Neural progenitor cell (in vitro differentiated cells): ENCODE results near the gene MOGAT1. TPM values are rescaled to one million over a fixed set of nuclear protein-coding genes. Genes with fewer than 3 reads are reported as not detected.

Experiments
- DNase-seq: peaks from one replicate; pipeline ENCODE4 v3.0.0-alpha.2; 2016; ENCODE audit warnings: low spot score
- H2AFZ ChIP-seq: fragments of 200-600 bp; sonication (generic); replicated peaks from 2 replicates; pipeline ENCODE4 v1.6.1; 2016; ENCODE audit warnings: antibody characterized with exemption
- H3F3A ChIP-seq: fragments of 200-600 bp; sonication (generic); 2 replicates; pipeline ENCODE4 v1.6.1; 2016; ENCODE audit warnings: antibody characterized with exemption, low read depth
- H3K27ac ChIP-seq: fragments of 200-600 bp; sonication (generic); 2 replicates; pipeline ENCODE4 v1.5.1; 2016; ENCODE audit warnings: mild to moderate bottlenecking
- H3K27me3 ChIP-seq: fragments of 200-600 bp; sonication (generic); 2 replicates; pipeline ENCODE4 v1.6.1; 2016; ENCODE audit warnings: mild to moderate bottlenecking, moderate library complexity
- H3K36me3 ChIP-seq: fragments of 200-600 bp; sonication (generic); 2 replicates; pipeline ENCODE4 v1.5.1; 2016
- H3K4me1 ChIP-seq: fragments of 200-600 bp; sonication (generic); 2 replicates; pipeline ENCODE4 v1.6.1; 2016; ENCODE audit warnings: mixed run types
- H3K4me2 ChIP-seq: fragments of 200-600 bp; sonication (generic); 2 replicates; pipeline ENCODE4 v1.6.1; 2016
- H3K4me3 ChIP-seq: fragments of 200-600 bp; sonication (generic); 2 replicates; pipeline ENCODE4 v1.5.1; 2016
- H3K79me2 ChIP-seq: fragments of 200-600 bp; sonication (generic); 2 replicates; pipeline ENCODE4 v1.6.1; 2016; ENCODE audit warnings: low read depth
- H3K9ac ChIP-seq: fragments of 200-600 bp; sonication (generic); 2 replicates; pipeline ENCODE4 v1.6.1; 2016
- H3K9me3 ChIP-seq: fragments of 200-600 bp; sonication (generic); 2 replicates; pipeline ENCODE4 v1.5.1; 2016; ENCODE audit warnings: low read depth
- H4K20me1 ChIP-seq: fragments of 200-600 bp; sonication (generic); 2 replicates; pipeline ENCODE4 v1.6.1; 2016; ENCODE audit warnings: low read depth
- H3K27ac Mint-ChIP-seq: 3 replicates; pipeline ENCODE4 v1.8.0; 2021; ENCODE audit warnings: mixed read lengths
- H3K27me3 Mint-ChIP-seq: 2 replicates; pipeline ENCODE4 v1.8.0; 2022; ENCODE audit warnings: low read depth, mild to moderate bottlenecking, inconsistent platforms, moderate library complexity, mixed read lengths; ENCODE audit not compliant: insufficient read depth
- H3K36me3 Mint-ChIP-seq: 3 replicates; pipeline ENCODE4 v1.8.0; 2021; ENCODE audit warnings: mixed read lengths
- H3K4me1 Mint-ChIP-seq: 3 replicates; pipeline ENCODE4 v1.8.0; 2021; ENCODE audit warnings: mixed read lengths
- H3K4me3 Mint-ChIP-seq: 3 replicates; pipeline ENCODE4 v1.8.0; 2021; ENCODE audit warnings: mild to moderate bottlenecking, moderate library complexity, mixed read lengths
- H3K9me3 Mint-ChIP-seq: 3 replicates; pipeline ENCODE4 v1.8.0; 2020; ENCODE audit warnings: mixed read lengths
- CTCF ChIP-seq: fragments of 200-600 bp; sonication (generic); IDR thresholded peaks from 2 replicates; pipeline ENCODE4 v1.5.1; 2017; ENCODE audit warnings: antibody characterized with exemption, mild to moderate bottlenecking
- EZH2 ChIP-seq: fragments of 200-600 bp; sonication (generic); IDR thresholded peaks from 2 replicates; pipeline ENCODE4 v1.6.1; 2017; ENCODE audit warnings: antibody characterized with exemption, mild to moderate bottlenecking, moderate library complexity
- EZH2phosphoT487 ChIP-seq: fragments of 200-600 bp; sonication (generic); IDR thresholded peaks from 2 replicates; pipeline ENCODE4 v1.6.1; 2017; ENCODE audit warnings: antibody characterized with exemption
- total RNA-seq: library from RNA; depleted of rRNA; stranded (reverse); fragments of >200 nt; gene quantifications from 2 replicates; pipeline ENCODE4 v1.2.3, GENCODE V29; 2015; ENCODE audit warnings: low replicate concordance

MOGAT1 gene
- total RNA-seq, 1 donor from 2014 or later: 2.0 TPM

DNA sequence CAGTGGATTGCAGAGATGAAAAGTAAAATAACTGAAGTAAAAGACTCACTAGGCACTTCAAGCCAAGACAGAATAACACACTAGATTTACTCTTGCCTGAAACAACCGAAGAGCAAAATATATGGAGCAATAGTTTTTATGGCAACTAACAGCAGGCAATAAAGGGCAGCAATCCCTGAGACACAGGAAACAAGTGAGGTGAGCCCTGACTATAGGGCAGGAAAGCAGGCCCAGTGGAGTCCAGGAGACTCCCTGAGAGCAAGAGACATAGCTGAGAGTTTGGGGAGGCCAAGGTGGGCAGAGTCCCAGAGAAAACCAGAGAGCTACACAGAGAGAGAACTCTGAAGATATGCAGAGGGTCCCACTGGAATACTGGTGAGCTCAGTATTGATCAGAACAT lies 34.4 kb upstream of the MOGAT1 start:
- no peaks in the 10 kb centered on the region for H4K20me1 ChIP-seq
- H3K9me3 ChIP-seq: no peaks in the 10 kb centered on the region
- TF ChIP-seq CTCF: no peak
- TF ChIP-seq EZH2: no peak
- TF ChIP-seq EZH2phosphoT487: no peak
- H3K27me3 ChIP-seq: no peaks in the 10 kb centered on the region
- Mint-ChIP-seq H3K4me1 (no peaks in the 10 kb centered on the region), H3K27ac (no peak overlapping the region), H3K36me3 (peaks cover 30% of the 10 kb centered on the region), H3K4me3 (no peak overlapping the region), H3K9me3 (no peaks in the 10 kb centered on the region), H3K27me3 (no peaks in the 10 kb centered on the region)
- no peaks in the 10 kb centered on the region for H3K79me2 ChIP-seq
- no peaks in the 10 kb centered on the region for H3F3A ChIP-seq
- H3K27ac ChIP-seq: no peak overlapping the region
- no peak overlapping the region for H2AFZ ChIP-seq
- no peak overlapping the region for H3K9ac ChIP-seq
- H3K4me3 ChIP-seq: no peak overlapping the region
- DNase-seq: no peak
- peaks cover 32% of the 10 kb centered on the region for H3K36me3 ChIP-seq
- no peak overlapping the region for H3K4me2 ChIP-seq
- no peaks in the 10 kb centered on the region for H3K4me1 ChIP-seq

- no peak overlapping the region for H3K27ac Mint-ChIP-seq
- no peak overlapping the region for H3K9ac ChIP-seq
- no peaks in the 10 kb centered on the region for H3K4me1 Mint-ChIP-seq
- H3K4me2 ChIP-seq: no peak overlapping the region
- H3K9me3 Mint-ChIP-seq: no peaks in the 10 kb centered on the region
- no peaks in the 10 kb centered on the region for H3K27me3 Mint-ChIP-seq
- H3K79me2 ChIP-seq: no peaks in the 10 kb centered on the region
- no peak overlapping the region for H3K27ac ChIP-seq
- H3K9me3 ChIP-seq: no peaks in the 10 kb centered on the region
- H3K4me3 ChIP-seq: no peak overlapping the region
- H4K20me1 ChIP-seq: no peaks in the 10 kb centered on the region
- H3F3A ChIP-seq: peaks cover 3% of the 10 kb centered on the region
- H3K4me3 Mint-ChIP-seq: no peak overlapping the region
- no peaks in the 10 kb centered on the region for H3K4me1 ChIP-seq
- no peaks in the 10 kb centered on the region for H3K27me3 ChIP-seq
- H3K36me3 ChIP-seq: peaks cover 26% of the 10 kb centered on the region
- DNase-seq: no peak
- TF ChIP-seq EZH2: no peak
- no peak for TF ChIP-seq CTCF
- no peak for TF ChIP-seq EZH2phosphoT487
- H3K36me3 Mint-ChIP-seq: peaks cover 22% of the 10 kb centered on the region
- no peak overlapping the region for H2AFZ ChIP-seq
These were observed 30.1 kb upstream of the MOGAT1 start for GRCh38 chr2:222641336-222641735.

DNA sequence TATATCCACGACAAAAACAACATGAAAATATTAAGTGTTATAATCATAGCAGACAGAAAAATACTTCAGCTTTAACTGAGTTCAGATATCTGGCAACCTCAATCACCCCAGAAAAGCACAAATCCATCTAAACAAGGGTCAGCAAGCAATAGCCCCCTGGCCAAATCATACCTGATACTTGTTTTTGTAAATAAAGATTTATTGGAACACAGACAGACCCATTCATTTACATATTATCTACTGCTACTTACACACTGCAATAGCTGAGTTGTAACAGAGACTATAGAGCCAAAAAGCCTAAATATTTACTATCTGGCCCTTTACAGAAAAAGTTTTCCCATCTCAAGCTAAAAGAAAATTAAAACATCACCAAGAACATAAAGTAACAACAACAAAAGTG lies 28.3 kb upstream of the MOGAT1 start:
- Histone ChIP-seq H3K79me2 (no peaks in the 10 kb centered on the region), H3K4me2 (no peak overlapping the region), H3K4me3 (no peak overlapping the region), H3K9ac (no peak overlapping the region), H3F3A (peaks cover 3% of the 10 kb centered on the region), H3K27ac (no peak overlapping the region), H3K9me3 (no peaks in the 10 kb centered on the region), H2AFZ (no peak overlapping the region), H3K27me3 (no peaks in the 10 kb centered on the region), H4K20me1 (no peaks in the 10 kb centered on the region), H3K36me3 (peaks cover 26% of the 10 kb centered on the region), H3K4me1 (no peaks in the 10 kb centered on the region)
- H3K9me3 Mint-ChIP-seq: no peaks in the 10 kb centered on the region
- no peak for DNase-seq
- TF ChIP-seq CTCF: no peak
- TF ChIP-seq EZH2phosphoT487: no peak
- no peaks in the 10 kb centered on the region for H3K4me1 Mint-ChIP-seq
- peaks cover 18% of the 10 kb centered on the region for H3K36me3 Mint-ChIP-seq
- H3K27ac Mint-ChIP-seq: no peak overlapping the region
- no peaks in the 10 kb centered on the region for H3K27me3 Mint-ChIP-seq
- no peak overlapping the region for H3K4me3 Mint-ChIP-seq

DNA sequence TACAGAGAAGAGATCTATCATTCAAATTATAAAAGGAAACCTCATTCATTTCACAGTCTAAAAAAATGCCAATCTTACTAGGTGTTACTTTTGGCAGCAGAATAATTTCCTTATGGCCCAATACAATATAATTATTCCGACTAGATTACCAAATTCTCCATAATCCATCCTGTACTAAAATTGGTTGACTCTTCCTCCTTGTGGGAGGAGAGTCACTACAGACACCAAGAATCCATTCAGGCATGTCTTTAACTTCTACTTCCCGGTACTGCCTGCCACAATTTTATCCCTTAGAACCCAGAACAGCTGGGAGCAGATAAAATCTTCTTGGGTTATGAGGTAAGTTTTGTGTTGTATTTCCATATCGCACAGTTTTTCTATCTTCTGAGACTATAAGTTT lies 25.4 kb upstream of the MOGAT1 start:
- Mint-ChIP-seq H3K27ac (no peak overlapping the region), H3K4me3 (no peak overlapping the region), H3K36me3 (peaks cover 23% of the 10 kb centered on the region), H3K27me3 (no peaks in the 10 kb centered on the region), H3K4me1 (no peaks in the 10 kb centered on the region), H3K9me3 (no peaks in the 10 kb centered on the region)
- H3K9me3 ChIP-seq: no peaks in the 10 kb centered on the region
- no peak overlapping the region for H2AFZ ChIP-seq
- no peaks in the 10 kb centered on the region for H4K20me1 ChIP-seq
- H3K79me2 ChIP-seq: peaks cover 23% of the 10 kb centered on the region
- DNase-seq: no peak
- H3K27ac ChIP-seq: no peak overlapping the region
- H3K27me3 ChIP-seq: no peaks in the 10 kb centered on the region
- H3K4me2 ChIP-seq: no peak overlapping the region
- no peak overlapping the region for H3K4me3 ChIP-seq
- no peak overlapping the region for H3K9ac ChIP-seq
- peaks cover 3% of the 10 kb centered on the region for H3F3A ChIP-seq
- peaks cover 18% of the 10 kb centered on the region for H3K36me3 ChIP-seq
- no peak for TF ChIP-seq CTCF
- TF ChIP-seq EZH2: no peak
- no peak for TF ChIP-seq EZH2phosphoT487
- H3K4me1 ChIP-seq: no peaks in the 10 kb centered on the region
